Endothelial cell of umbilical vein (primary cell): ENCODE measurements around the gene C16orf95. TPM values are rescaled to one million over a fixed set of nuclear protein-coding genes. Genes with fewer than 3 reads are reported as not detected.

Experiments
- BruUV-seq: library from RNA; stranded (reverse); fragments of 400-500 nt; replicated peaks from 2 replicates; lab custom pipeline; 2021; lab: Mats Ljungman, UMichigan
- CTCF ChIA-PET: fragments of 300-600, 350-600 bp; sonication (Branson Sonifier 250); formaldehyde crosslinking; loops from one replicate; lab custom pipeline; 2021; ENCODE audit warnings: antibody characterized with exemption, inconsistent platforms; lab: Charles Lee
- POLR2A ChIA-PET: fragments of 300-600, 350-600 bp; sonication (Branson Sonifier 250); formaldehyde crosslinking; loops from one replicate; lab custom pipeline; 2021; ENCODE audit warnings: antibody characterized with exemption, inconsistent platforms; lab: Charles Lee
- DNase-seq: peaks from one replicate; pipeline ENCODE4 v3.0.0-alpha.2; 2011; ENCODE audit warnings: low read depth, low spot score
- FAIRE-seq: peaks from 2 replicates; lab custom pipeline; 2011; peaks lifted over from hg19 to GRCh38; lab: Jason Lieb, UNC
- H2AFZ ChIP-seq: 2 replicates; pipeline ENCODE4 v1.6.0; 2012; ENCODE audit warnings: low read depth, low read length, control low read depth, inconsistent platforms
- H3K27ac ChIP-seq: 2 replicates; pipeline ENCODE4 v1.5.1; 2011; ENCODE audit warnings: low read depth, mild to moderate bottlenecking, control low read depth, low read length, moderate library complexity; ENCODE audit not compliant: insufficient read depth
- H3K27me3 ChIP-seq, 2 experiments: 2 replicates each; pipeline versions ENCODE4 v1.6.0 to v1.6.1; 2011; ENCODE audit warnings: low read length in 2 of 2, mixed read lengths in 1 of 2; ENCODE audit not compliant: control insufficient read depth in 2 of 2, insufficient read depth in 2 of 2
- H3K36me3 ChIP-seq, 2 experiments: 2 replicates in 1 of 2; 3 replicates in 1 of 2; pipeline ENCODE4 v1.5.1; 2011; ENCODE audit warnings: low read length in 2 of 2, mild to moderate bottlenecking in 1 of 2, moderate library complexity in 1 of 2; ENCODE audit not compliant: control insufficient read depth in 2 of 2, insufficient read depth in 2 of 2; ENCODE audit errors: extremely low read depth in 1 of 2
- H3K4me1 ChIP-seq: 3 replicates; pipeline ENCODE4 v1.5.1; 2011; ENCODE audit warnings: mild to moderate bottlenecking, low read length; ENCODE audit not compliant: control insufficient read depth, insufficient read depth; ENCODE audit errors: extremely low read depth
- H3K4me2 ChIP-seq: 2 replicates; pipeline ENCODE4 v1.6.1; 2011; ENCODE audit warnings: low read length, control low read depth, mixed read lengths; ENCODE audit not compliant: insufficient read depth
- H3K4me3 ChIP-seq, 3 experiments: fragments of 200-600 bp in 1 of 3; sonication (generic), shearing (Covaris generic) in 1 of 3; replicated peaks in 1 of 3; 2 replicates each; pipeline ENCODE4 v1.5.1; 2011 to 2016; ENCODE audit warnings: control low read depth in 3 of 3, low read length in 3 of 3, mild to moderate bottlenecking in 2 of 3, inconsistent platforms in 1 of 3, low read depth in 1 of 3, moderate library complexity in 1 of 3; ENCODE audit not compliant: insufficient read depth in 1 of 3
- H3K79me2 ChIP-seq: 2 replicates; pipeline ENCODE4 v1.6.0; 2012; ENCODE audit warnings: low read length, inconsistent platforms; ENCODE audit not compliant: control insufficient read depth, insufficient read depth
- H3K9ac ChIP-seq: replicated peaks from 2 replicates; pipeline ENCODE3; 2011; ENCODE audit warnings: low read length, control low read depth; ENCODE audit not compliant: insufficient read depth; ENCODE audit errors: extremely low read depth
- H3K9me1 ChIP-seq: replicated peaks from 3 replicates; pipeline ENCODE4 v1.6.0; 2011; ENCODE audit warnings: mild to moderate bottlenecking, low read length; ENCODE audit not compliant: control insufficient read depth, insufficient read depth; ENCODE audit errors: extremely low read depth
- H3K9me3 ChIP-seq: replicated peaks from 2 replicates; pipeline ENCODE4 v1.5.1; 2012; ENCODE audit warnings: low read length, inconsistent platforms; ENCODE audit not compliant: control insufficient read depth, insufficient read depth
- H4K20me1 ChIP-seq: replicated peaks from 2 replicates; pipeline ENCODE3; 2011; ENCODE audit warnings: mild to moderate bottlenecking, low read length; ENCODE audit not compliant: control insufficient read depth, insufficient read depth; ENCODE audit errors: extremely low read depth
- CTCF ChIP-seq, 2 donors: IDR thresholded peaks; 1 replicate in 1 of 2; 2 replicates in 1 of 2; pipeline ENCODE4 v1.5.1; 2011; ENCODE audit warnings: low read length in 2 of 2, mild to moderate bottlenecking in 2 of 2, moderate library complexity in 2 of 2, control low read depth in 1 of 2, inconsistent platforms in 1 of 2, low read depth in 1 of 2; ENCODE audit not compliant: insufficient read depth in 1 of 2; ENCODE audit errors: extremely low read depth in 1 of 2
- EZH2 ChIP-seq: IDR thresholded peaks from 2 replicates; pipeline ENCODE4 v1.6.1; 2012; ENCODE audit warnings: borderline replicate concordance, low read depth, mild to moderate bottlenecking, moderate library complexity, low read length, inconsistent platforms; ENCODE audit not compliant: severe bottlenecking
- FOS ChIP-seq: IDR thresholded peaks from 2 replicates; pipeline ENCODE4 v1.6.1; 2011; ENCODE audit warnings: mild to moderate bottlenecking, low read length, moderate library complexity, borderline replicate concordance; ENCODE audit not compliant: insufficient read depth
- GATA2 ChIP-seq: IDR thresholded peaks from 2 replicates; pipeline ENCODE4 v1.7.0; 2011; ENCODE audit warnings: low read depth, mild to moderate bottlenecking, moderate library complexity, mixed read lengths, low read length; ENCODE audit not compliant: insufficient read length, insufficient read depth
- JUN ChIP-seq: IDR thresholded peaks from 2 replicates; pipeline ENCODE4 v1.6.1; 2011; ENCODE audit warnings: borderline replicate concordance, low read depth; ENCODE audit not compliant: insufficient read length, insufficient read depth
- MYC ChIP-seq: IDR thresholded peaks from one replicate; pipeline ENCODE4 v1.6.1; 2011; ENCODE audit warnings: mild to moderate bottlenecking, low read depth, low read length
- POLR2A ChIP-seq: IDR thresholded peaks from 2 replicates; pipeline ENCODE4 v1.6.1; 2012; ENCODE audit warnings: low read depth, mild to moderate bottlenecking, control low read depth, low read length
- POLR2AphosphoS5 ChIP-seq: IDR thresholded peaks from 2 replicates; pipeline ENCODE4 v1.6.1; 2012; ENCODE audit warnings: low read depth, mild to moderate bottlenecking, control low read depth, low read length, moderate library complexity; ENCODE audit not compliant: insufficient read depth
- dilution Hi-C: fragments of 300-500 bp; cut with MboI; formaldehyde crosslinking; loops from one replicate; pipeline ENCODE4 v1.15.0; 2019; ENCODE audit warnings: low sequenced_read_pairs; ENCODE audit not compliant: extremely low pct_ligation_motif_present
- intact Hi-C: fragments of 100-400 bp; cut with micrococcal nuclease; formaldehyde crosslinking; loops from one replicate; pipeline ENCODE4 v1.10.0; 2022
- polyA plus RNA-seq, 4 experiments: library from polyadenylated mRNA; depleted of rRNA in 3 of 4; stranded (reverse) in 3 of 4; unstranded in 1 of 4; fragments of >200 nt; gene quantifications; 2 replicates each; pipeline versions ENCODE4 v1.2.1 to v1.2.3, GENCODE V29; 2011 to 2012; ENCODE audit warnings: missing spikeins in 1 of 4
- total RNA-seq: library from RNA; stranded (reverse); gene quantifications from 2 replicates; pipeline ENCODE4 v1.2.3, GENCODE V29; 2021
- TF ChIP-seq, protein P1 (sequence below): IDR thresholded peaks from 2 replicates; pipeline ENCODE4 v1.6.1; 2011; ENCODE audit not compliant: insufficient read depth, insufficient read length

The C16orf95 gene
- total and polyA plus RNA-seq, 2 donors (not counting 3 experiments of a cell fraction or from before 2014, with no cell fraction given) = 4.0 to 6.6 TPM

- Histone ChIP-seq H3K4me3 (no peak overlapping the region), H3K9ac (no peak overlapping the region), H3K27me3 (no peaks in the 10 kb centered on the region), H3K9me3 (no peaks in the 10 kb centered on the region), H2AFZ (no peak overlapping the region), H3K27ac (no peak overlapping the region), H4K20me1 (no peaks in the 10 kb centered on the region), H3K79me2 (no peaks in the 10 kb centered on the region), H3K36me3 (no peaks in the 10 kb centered on the region), H3K4me2 (no peak overlapping the region), H3K9me1 (no peaks in the 10 kb centered on the region), H3K4me1 (no peaks in the 10 kb centered on the region)
- dilution Hi-C loops = no loop called here
- POLR2A ChIA-PET = no interaction called here
- BruUV-seq = no TSS peak
- FAIRE-seq (no peak), DNase-seq (no peak)
- no peak for TF ChIP-seq POLR2AphosphoS5
- no peak for TF ChIP-seq JUN
- no peak for TF ChIP-seq CTCF (IDR thresholded peaks at IDR 0.05; ENCODE audit: extremely low read depth in 1 of 2, insufficient read depth in 1 of 2, low read depth in 1 of 2, low read length in 2 of 2)
- TF ChIP-seq GATA2 = no peak
- TF ChIP-seq MYC = no peak
- no peak for TF ChIP-seq EZH2
- TF ChIP-seq, protein P1, sequence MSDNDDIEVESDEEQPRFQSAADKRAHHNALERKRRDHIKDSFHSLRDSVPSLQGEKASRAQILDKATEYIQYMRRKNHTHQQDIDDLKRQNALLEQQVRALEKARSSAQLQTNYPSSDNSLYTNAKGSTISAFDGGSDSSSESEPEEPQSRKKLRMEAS = no peak
- TF ChIP-seq FOS = no peak
- TF ChIP-seq POLR2A = no peak
- intact Hi-C loops = no loop called here
- CTCF ChIA-PET = interaction anchor here (0.9 to 2.8 kb wide), 27 partner anchors 9 to 734 kb away, joined by 3 to 55 read pairs (median 4); partner anchors contain the start of genes C16orf95 and FOXC2
Observed at GRCh38 chr16:87297407-87297806, 19.8 kb downstream of the C16orf95 start.
